Adrenal gland (tissue), 12 donors: ENCODE results near the gene APIP. TPM values are rescaled to one million over a fixed set of nuclear protein-coding genes. Genes with fewer than 3 reads are reported as not detected.

ENCODE experiments used
- DNase-seq, 7 donors: peaks; one replicate each; pipeline ENCODE4 v3.0.0-alpha.2; 2019 to 2020
- H3K27ac ChIP-seq, 5 donors: fragments of 200-600 bp; sonication (generic) in 4 of 5; 1 replicate in 3 of 5; 2 replicates in 2 of 5; pipeline versions ENCODE4 v1.5.1 to v1.8.0; 2016 to 2020; ENCODE audit warnings: mild to moderate bottlenecking in 1 of 5
- H3K27me3 ChIP-seq: fragments of 200-600 bp; 2 replicates; pipeline ENCODE4 v1.8.0; 2021
- H3K36me3 ChIP-seq, 2 donors: fragments of 200-600 bp; replicated peaks in 1 of 2; 1 replicate in 1 of 2; 2 replicates in 1 of 2; pipeline versions ENCODE4 v1.5.1 to v1.8.0; 2018 to 2022
- H3K4me1 ChIP-seq, 2 donors: fragments of 200-600 bp; replicated peaks in 1 of 2; 1 replicate in 1 of 2; 2 replicates in 1 of 2; pipeline versions ENCODE4 v1.5.1 to v1.8.0; 2018 to 2021
- H3K4me3 ChIP-seq, 4 donors: fragments of 200-600 bp; sonication (generic) in 3 of 4; one replicate each; pipeline ENCODE4 v1.5.1; 2016 to 2018
- H3K9me3 ChIP-seq, 3 donors: fragments of 200-600 bp; sonication (generic) in 1 of 3; replicated peaks in 1 of 3; 1 replicate in 2 of 3; 2 replicates in 1 of 3; pipeline versions ENCODE4 v1.5.1 to v1.8.0; 2016 to 2021
- POLR2A ChIP-seq, 2 donors: fragments of 450-650 bp; IDR thresholded peaks; one replicate each; pipeline ENCODE4 v1.6.1; 2017; ENCODE audit warnings: antibody characterized with exemption in 2 of 2, mild to moderate bottlenecking in 2 of 2, moderate library complexity in 1 of 2
- WGBS, 4 donors: extraction: QIAGEN DNeasy Blood & Tissue Kit in 2 of 4; methylation state at CpG; one replicate each; pipeline versions ENCODE4 v1.1.5 to v1.1.7; 2013 to 2017; 5-methylcytosine and 5-hydroxymethylcytosine counted together
- intact Hi-C, 2 donors: fragments of 100-400 bp; cut with DNase I; formaldehyde crosslinking; loops; one replicate each; pipeline versions ENCODE4 v1.14.1 to v1.15.0; 2022 to 2023
- polyA plus RNA-seq, 3 donors: library from polyadenylated mRNA; stranded (reverse); fragments of 200-250 nt in 2 of 3; fragments of 350-450 nt in 1 of 3; fragmentation: Illumina TruSeq in 1 of 3; extraction: RNeasy Lipid Tissue Mini Kit (QIAGEN cat#74804) in 1 of 3; gene quantifications; one replicate each; pipeline ENCODE4 v1.2.3, GENCODE V29; 2013 to 2014
- total RNA-seq, 9 donors: library from RNA; depleted of rRNA in 4 of 9; stranded (reverse); fragments of >200 nt in 4 of 9; fragments of 120-200 nt in 1 of 9; fragmentation: NEBNext Ultra II Directional in 1 of 9; extraction: Animal tissue kit (Norgen Biotek cat#: 25700) in 1 of 9; gene quantifications; one replicate each; pipeline versions ENCODE4 v1.1.0 to v1.2.4, GENCODE V29; 2013 to 2023
- TF ChIP-seq, protein P1 (sequence below), 6 experiments: fragments of 450-650 bp in 4 of 6; fragments of 200-600 bp in 2 of 6; sonication (generic) in 1 of 6; IDR thresholded peaks; 1 replicate in 5 of 6; 2 replicates in 1 of 6; pipeline versions ENCODE4 v1.5.1 to v1.8.0; 2016 to 2021; ENCODE audit warnings: antibody characterized with exemption in 6 of 6, mild to moderate bottlenecking in 2 of 6, moderate library complexity in 1 of 6
- donor health status: healthy with polysubstance abuse.
- donor health status: Bipolar disorder and iron deficiency.
- donor health status: DM: yes; HTN: yes; CAD: no.
- donor health status: DM: no; HTN: no; CAD: no.
- donor health status: DM: no; HTN: no; CAD: no.
- donor health status: DM: yes; HTN: yes; CAD: no.

The APIP gene
- total and polyA plus RNA-seq, 12 donors, result 17.0 to 102 (median 48.5) TPM

DNA sequence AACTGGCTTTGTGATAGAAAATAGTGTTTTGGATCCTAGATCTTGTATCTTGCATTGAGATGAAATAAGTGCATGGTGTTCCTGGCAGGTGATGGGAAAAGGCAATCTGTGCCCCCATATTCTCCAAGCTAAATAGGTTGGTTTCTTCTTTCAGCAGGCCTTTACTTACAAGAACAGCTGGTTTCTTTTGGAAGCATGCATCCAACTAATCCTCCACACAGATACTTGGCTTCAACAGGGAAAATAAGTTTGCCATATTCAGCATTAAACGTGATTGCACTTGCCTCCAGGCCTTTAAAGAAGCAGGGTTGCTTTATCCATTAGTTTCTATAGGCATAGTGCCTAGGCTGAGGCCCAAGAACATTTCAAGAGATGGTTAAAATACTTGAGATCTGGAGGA, 59.9 kb downstream of the APIP start:
- Histone ChIP-seq H3K36me3 (no peaks in the 10 kb centered on the region), H3K4me1 (no peaks in the 10 kb centered on the region), H3K4me3 (no peak overlapping the region), H3K27ac (no peak overlapping the region), H3K9me3 (no peaks in the 10 kb centered on the region), H3K27me3 (no peaks in the 10 kb centered on the region)
- 72 to 83% (median 80%) methylated on average over 1 of the region's 1 CpG for WGBS, 4 donors
- TF ChIP-seq, protein P1, sequence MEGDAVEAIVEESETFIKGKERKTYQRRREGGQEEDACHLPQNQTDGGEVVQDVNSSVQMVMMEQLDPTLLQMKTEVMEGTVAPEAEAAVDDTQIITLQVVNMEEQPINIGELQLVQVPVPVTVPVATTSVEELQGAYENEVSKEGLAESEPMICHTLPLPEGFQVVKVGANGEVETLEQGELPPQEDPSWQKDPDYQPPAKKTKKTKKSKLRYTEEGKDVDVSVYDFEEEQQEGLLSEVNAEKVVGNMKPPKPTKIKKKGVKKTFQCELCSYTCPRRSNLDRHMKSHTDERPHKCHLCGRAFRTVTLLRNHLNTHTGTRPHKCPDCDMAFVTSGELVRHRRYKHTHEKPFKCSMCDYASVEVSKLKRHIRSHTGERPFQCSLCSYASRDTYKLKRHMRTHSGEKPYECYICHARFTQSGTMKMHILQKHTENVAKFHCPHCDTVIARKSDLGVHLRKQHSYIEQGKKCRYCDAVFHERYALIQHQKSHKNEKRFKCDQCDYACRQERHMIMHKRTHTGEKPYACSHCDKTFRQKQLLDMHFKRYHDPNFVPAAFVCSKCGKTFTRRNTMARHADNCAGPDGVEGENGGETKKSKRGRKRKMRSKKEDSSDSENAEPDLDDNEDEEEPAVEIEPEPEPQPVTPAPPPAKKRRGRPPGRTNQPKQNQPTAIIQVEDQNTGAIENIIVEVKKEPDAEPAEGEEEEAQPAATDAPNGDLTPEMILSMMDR (IDR thresholded peaks at IDR 0.05), result no peak
- TF ChIP-seq POLR2A (IDR thresholded peaks at IDR 0.05), result no peak
- intact Hi-C loops, result no loop called here
- no peak for DNase-seq

DNA sequence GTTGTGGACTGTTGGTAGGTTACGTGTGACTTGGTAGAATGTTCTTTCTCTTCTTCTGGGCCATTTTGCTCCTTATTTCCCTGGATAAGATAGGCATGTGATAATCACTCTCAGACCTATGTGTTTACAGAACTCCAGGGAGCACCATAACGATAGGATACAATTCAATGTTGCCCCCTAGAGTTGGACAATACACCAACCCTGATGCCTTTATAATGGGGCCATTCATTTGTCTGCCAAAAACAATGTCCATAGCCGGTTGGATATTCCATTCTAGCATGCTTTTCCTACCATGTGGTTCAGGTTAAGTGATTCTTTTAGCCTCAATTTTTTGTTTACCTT, 60.5 kb downstream of the APIP start:
- Histone ChIP-seq H3K4me3 (no peak overlapping the region), H3K27me3 (no peaks in the 10 kb centered on the region), H3K4me1 (no peaks in the 10 kb centered on the region), H3K36me3 (no peaks in the 10 kb centered on the region), H3K27ac (no peak overlapping the region), H3K9me3 (no peaks in the 10 kb centered on the region)
- TF ChIP-seq POLR2A (IDR thresholded peaks at IDR 0.05), result no peak
- TF ChIP-seq, protein P1 (IDR thresholded peaks at IDR 0.05), result no peak
- no peak for DNase-seq
- WGBS, 4 donors, result 72 to 88% (median 85%) methylated on average over 3 of the region's 3 CpGs
- intact Hi-C loops, result no loop called here

DNA sequence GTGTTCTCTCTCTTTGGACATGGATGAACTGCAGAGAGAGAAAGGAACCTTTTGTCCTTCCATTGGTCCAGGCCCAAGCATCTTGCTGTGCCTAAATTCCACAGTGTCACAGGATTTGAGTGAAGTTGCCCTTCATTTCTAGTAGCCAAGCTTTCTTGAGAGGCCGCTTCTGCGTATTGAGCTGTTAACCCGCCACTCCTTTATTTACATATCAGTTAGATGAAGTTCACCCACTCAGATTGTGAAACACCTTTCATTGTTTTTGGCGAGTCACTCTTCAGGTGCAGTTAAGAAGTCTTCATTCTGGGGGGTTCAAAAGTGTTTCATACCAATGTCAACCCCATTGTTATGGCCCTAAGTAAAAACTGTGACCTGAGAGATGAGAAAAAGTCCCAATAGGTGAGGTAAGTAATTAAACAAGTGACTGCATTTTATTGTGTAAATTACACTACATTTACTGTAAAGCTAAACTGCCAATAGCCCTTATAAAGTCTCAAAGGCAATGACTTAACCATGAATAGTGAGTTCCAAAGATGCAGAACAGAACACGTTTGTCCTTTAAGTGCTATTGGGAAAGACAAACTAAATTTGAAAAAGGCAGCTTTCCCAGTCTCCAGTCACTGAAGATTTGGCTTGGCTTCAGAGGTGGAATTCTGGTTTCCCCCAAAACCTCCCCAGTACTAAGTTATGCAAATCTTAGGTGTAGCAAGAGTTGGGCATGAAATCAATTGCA, 61.0 kb downstream of the APIP start:
- H3K4me3 ChIP-seq, result no peak overlapping the region
- intact Hi-C loops, result no loop called here
- 91 to 95% (median 95%) methylated on average over 5 of the region's 5 CpGs for WGBS, 4 donors
- no peak for TF ChIP-seq POLR2A (IDR thresholded peaks at IDR 0.05)
- TF ChIP-seq, protein P1 (IDR thresholded peaks at IDR 0.05), result no peak
- no peaks in the 10 kb centered on the region for H3K9me3 ChIP-seq
- H3K27ac ChIP-seq, result no peak overlapping the region
- no peak for DNase-seq
- H3K36me3 ChIP-seq, result no peaks in the 10 kb centered on the region
- no peaks in the 10 kb centered on the region for H3K4me1 ChIP-seq
- no peaks in the 10 kb centered on the region for H3K27me3 ChIP-seq

GRCh38 chr11:34851916-34852315, 64.3 kb downstream of the APIP start:
- intact Hi-C loops, result no loop called here

More at GRCh38 chr11:34851916-34852315, 64.3 kb downstream of the APIP start:
- Histone ChIP-seq H3K36me3 (no peaks in the 10 kb centered on the region), H3K27me3 (no peaks in the 10 kb centered on the region), H3K4me1 (no peaks in the 10 kb centered on the region), H3K27ac (no peak overlapping the region), H3K4me3 (no peak overlapping the region), H3K9me3 (no peaks in the 10 kb centered on the region)
- no peak for TF ChIP-seq POLR2A (IDR thresholded peaks at IDR 0.05)
- TF ChIP-seq, protein P1 (IDR thresholded peaks at IDR 0.05), result no peak
- DNase-seq, result no peak
